Liver (tissue), 9 donors: Measurements from ENCODE around the gene DIAPH3. TPM values are rescaled to one million over a fixed set of nuclear protein-coding genes. Genes with fewer than 3 reads are reported as not detected.

Experiments used
- DNase-seq: peaks from one replicate; pipeline ENCODE4 v3.0.0-alpha.2; 2017; ENCODE audit warnings: low spot score
- H3K27ac ChIP-seq, 2 donors: one replicate each; pipeline ENCODE4 v1.7.0; 2013; ENCODE audit warnings: inconsistent platforms in 2 of 2, low read length in 2 of 2, control low read depth in 1 of 2, low read depth in 1 of 2, mild to moderate bottlenecking in 1 of 2
- H3K27me3 ChIP-seq, 4 donors: one replicate each; pipeline versions ENCODE4 v1.6.1 to v1.7.0; 2013; ENCODE audit warnings: low read length in 3 of 4, inconsistent platforms in 1 of 4, mild to moderate bottlenecking in 1 of 4, moderate library complexity in 1 of 4; ENCODE audit not compliant: control insufficient read depth in 4 of 4, insufficient read depth in 4 of 4
- H3K36me3 ChIP-seq, 4 donors: one replicate each; pipeline versions ENCODE4 v1.6.1 to v1.7.0; 2013; ENCODE audit warnings: low read length in 3 of 4, mild to moderate bottlenecking in 3 of 4, low read depth in 1 of 4, moderate library complexity in 1 of 4; ENCODE audit not compliant: control insufficient read depth in 4 of 4, insufficient read depth in 3 of 4
- H3K4me1 ChIP-seq, 4 donors: one replicate each; pipeline versions ENCODE4 v1.6.1 to v1.7.0; 2013; ENCODE audit warnings: low read length in 3 of 4, mild to moderate bottlenecking in 3 of 4, moderate library complexity in 1 of 4; ENCODE audit not compliant: control insufficient read depth in 4 of 4, insufficient read depth in 4 of 4
- H3K4me3 ChIP-seq, 3 donors: one replicate each; pipeline versions ENCODE4 v1.6.1 to v1.7.0; 2013; ENCODE audit warnings: low read length in 3 of 3, control low read depth in 1 of 3, low read depth in 1 of 3, mild to moderate bottlenecking in 1 of 3
- H3K9ac ChIP-seq, 2 donors: one replicate each; pipeline ENCODE4 v1.7.0; 2013; ENCODE audit warnings: low read length in 2 of 2, mild to moderate bottlenecking in 2 of 2, moderate library complexity in 2 of 2, control low read depth in 1 of 2, low read depth in 1 of 2
- H3K9me3 ChIP-seq, 4 donors: one replicate each; pipeline versions ENCODE4 v1.6.1 to v1.7.0; 2013; ENCODE audit warnings: low read length in 3 of 4; ENCODE audit not compliant: control insufficient read depth in 4 of 4
- EGR1 ChIP-seq, 2 donors: IDR thresholded peaks; 2 replicates each; pipeline ENCODE4 v1.6.1; 2016 to 2018; ENCODE audit warnings: antibody characterized with exemption in 2 of 2, low read depth in 2 of 2
- FOXA1 ChIP-seq: IDR thresholded peaks from 2 replicates; pipeline ENCODE4 v1.6.1; 2016; ENCODE audit warnings: antibody characterized with exemption
- FOXA2 ChIP-seq: IDR thresholded peaks from 2 replicates; pipeline ENCODE4 v1.6.1; 2016; ENCODE audit warnings: antibody characterized with exemption
- GABPA ChIP-seq, 2 donors: IDR thresholded peaks in 1 of 2; conservative IDR thresholded peaks in 1 of 2; 2 replicates each; pipeline ENCODE4 v1.6.1; 2016; ENCODE audit warnings: antibody characterized with exemption in 2 of 2, mild to moderate bottlenecking in 1 of 2, moderate library complexity in 1 of 2
- HNF4A ChIP-seq, 2 donors: conservative IDR thresholded peaks; 2 replicates each; pipeline ENCODE4 v1.6.1; 2016; ENCODE audit warnings: antibody characterized with exemption in 2 of 2, mild to moderate bottlenecking in 2 of 2
- HNF4G ChIP-seq: IDR thresholded peaks from 2 replicates; pipeline ENCODE4 v1.6.1; 2016; ENCODE audit warnings: antibody characterized with exemption
- JUND ChIP-seq, 2 donors: IDR thresholded peaks; 2 replicates each; pipeline ENCODE4 v1.6.1; 2016; ENCODE audit warnings: antibody characterized with exemption in 2 of 2
- NR2F2 ChIP-seq: IDR thresholded peaks from 2 replicates; pipeline ENCODE4 v1.6.1; 2016; ENCODE audit warnings: antibody characterized with exemption
- RAD21 ChIP-seq, 2 donors: IDR thresholded peaks; 2 replicates each; pipeline ENCODE4 v1.6.1; 2016; ENCODE audit warnings: antibody characterized with exemption in 2 of 2, mild to moderate bottlenecking in 2 of 2
- RXRA ChIP-seq, 2 donors: IDR thresholded peaks; 2 replicates each; pipeline ENCODE4 v1.6.1; 2017 to 2018; ENCODE audit warnings: antibody characterized with exemption in 2 of 2, mild to moderate bottlenecking in 1 of 2
- SP1 ChIP-seq: IDR thresholded peaks from 2 replicates; pipeline ENCODE4 v1.6.1; 2018; ENCODE audit warnings: antibody characterized with exemption, mild to moderate bottlenecking
- TAF1 ChIP-seq: conservative IDR thresholded peaks from 2 replicates; pipeline ENCODE4 v1.6.1; 2016; ENCODE audit warnings: antibody characterized with exemption, mild to moderate bottlenecking
- YY1 ChIP-seq: IDR thresholded peaks from 2 replicates; pipeline ENCODE4 v1.6.1; 2016; ENCODE audit warnings: antibody characterized with exemption, mild to moderate bottlenecking
- WGBS: extraction: QIAGEN DNeasy Blood & Tissue Kit; methylation state at CpG from one replicate; pipeline ENCODE4 v1.1.7; 2013; 5-methylcytosine and 5-hydroxymethylcytosine counted together
- polyA plus RNA-seq, 2 donors: library from polyadenylated mRNA; stranded (reverse) in 1 of 2; unstranded in 1 of 2; fragments of 200-250 nt in 1 of 2; fragments of >200 nt in 1 of 2; fragmentation: Nextera tagmentation in 1 of 2; extraction: Ambion mirVana in 1 of 2; gene quantifications; one replicate each; pipeline versions ENCODE4 v1.2.1 to v1.2.3, GENCODE V29; 2013 to 2015
- total RNA-seq, 2 donors: library from RNA; depleted of rRNA; stranded (reverse); fragments of >200 nt; gene quantifications; one replicate each; pipeline ENCODE4 v1.2.3, GENCODE V29; 2014
- TF ChIP-seq, protein P1 (sequence below): IDR thresholded peaks from 2 replicates; pipeline ENCODE4 v1.6.1; 2016; ENCODE audit warnings: antibody characterized with exemption, mild to moderate bottlenecking
- TF ChIP-seq, protein P2 (sequence below): IDR thresholded peaks from 2 replicates; pipeline ENCODE4 v1.6.1; 2016; ENCODE audit warnings: antibody characterized with exemption
- TF ChIP-seq, protein P3 (sequence below): fragments of 150-350 bp; IDR thresholded peaks from 2 replicates; pipeline ENCODE4 v1.5.1; 2017; ENCODE audit warnings: improper control_type of control experiment, low read depth, low read length; ENCODE audit not compliant: missing input control
- TF ChIP-seq, protein P4 (sequence below): IDR thresholded peaks from 2 replicates; pipeline ENCODE4 v1.6.1; 2016; ENCODE audit warnings: antibody characterized with exemption
- TF ChIP-seq, protein P5 (sequence below): IDR thresholded peaks from 2 replicates; pipeline ENCODE4 v1.6.1; 2016; ENCODE audit warnings: antibody characterized with exemption
- donor health status: healthy.
- donor health status: healthy.
- donor health status: healthy.
- donor health status: healthy.
- donor health status: healthy.

Gene DIAPH3
- total and polyA plus RNA-seq, 4 donors: 0.08 to 11.1 (median 0.27) TPM

DNA sequence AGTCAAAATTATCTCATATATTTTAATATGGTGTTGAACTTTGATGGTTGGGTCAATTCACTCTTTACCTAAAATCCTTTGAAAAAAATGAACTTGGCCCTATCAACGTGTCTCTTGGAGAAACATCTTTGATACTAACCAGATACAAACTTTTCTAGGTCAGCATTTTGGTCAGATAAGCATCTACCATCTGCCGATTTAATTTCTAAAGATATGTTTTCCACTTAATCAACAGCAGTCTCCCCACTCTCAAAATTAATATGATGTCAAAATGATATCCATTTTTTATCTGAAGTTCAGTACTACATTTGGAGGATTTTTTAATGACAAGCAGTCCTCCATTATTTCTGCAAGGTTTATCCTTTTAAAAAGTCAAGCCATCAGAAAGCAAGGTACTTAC lies 288.8 kb downstream of the DIAPH3 start:
- no peaks in the 10 kb centered on the region for H3K27me3 ChIP-seq
- no peaks in the 10 kb centered on the region for H3K4me1 ChIP-seq
- no peak overlapping the region for H3K9ac ChIP-seq
- DNase-seq: no peak
- 93% methylated on average over 2 of the region's 2 CpGs for WGBS
- H3K9me3 ChIP-seq: no peaks in the 10 kb centered on the region
- TF ChIP-seq YY1 (no peak), FOXA1 (no peak), JUND (IDR thresholded peaks at IDR 0.05) (no peak), RAD21 (IDR thresholded peaks at IDR 0.05) (no peak), HNF4A (conservative IDR thresholded peaks at IDR 0.05) (no peak), NR2F2 (no peak), GABPA (IDR thresholded peaks at IDR 0.05 in 1 of 2, conservative IDR thresholded peaks at IDR 0.05 in 1 of 2) (no peak), EGR1 (IDR thresholded peaks at IDR 0.05; ENCODE audit: low read depth in 2 of 2) (no peak), SP1 (no peak), RXRA (IDR thresholded peaks at IDR 0.05) (no peak)
- TF ChIP-seq, protein P1, sequence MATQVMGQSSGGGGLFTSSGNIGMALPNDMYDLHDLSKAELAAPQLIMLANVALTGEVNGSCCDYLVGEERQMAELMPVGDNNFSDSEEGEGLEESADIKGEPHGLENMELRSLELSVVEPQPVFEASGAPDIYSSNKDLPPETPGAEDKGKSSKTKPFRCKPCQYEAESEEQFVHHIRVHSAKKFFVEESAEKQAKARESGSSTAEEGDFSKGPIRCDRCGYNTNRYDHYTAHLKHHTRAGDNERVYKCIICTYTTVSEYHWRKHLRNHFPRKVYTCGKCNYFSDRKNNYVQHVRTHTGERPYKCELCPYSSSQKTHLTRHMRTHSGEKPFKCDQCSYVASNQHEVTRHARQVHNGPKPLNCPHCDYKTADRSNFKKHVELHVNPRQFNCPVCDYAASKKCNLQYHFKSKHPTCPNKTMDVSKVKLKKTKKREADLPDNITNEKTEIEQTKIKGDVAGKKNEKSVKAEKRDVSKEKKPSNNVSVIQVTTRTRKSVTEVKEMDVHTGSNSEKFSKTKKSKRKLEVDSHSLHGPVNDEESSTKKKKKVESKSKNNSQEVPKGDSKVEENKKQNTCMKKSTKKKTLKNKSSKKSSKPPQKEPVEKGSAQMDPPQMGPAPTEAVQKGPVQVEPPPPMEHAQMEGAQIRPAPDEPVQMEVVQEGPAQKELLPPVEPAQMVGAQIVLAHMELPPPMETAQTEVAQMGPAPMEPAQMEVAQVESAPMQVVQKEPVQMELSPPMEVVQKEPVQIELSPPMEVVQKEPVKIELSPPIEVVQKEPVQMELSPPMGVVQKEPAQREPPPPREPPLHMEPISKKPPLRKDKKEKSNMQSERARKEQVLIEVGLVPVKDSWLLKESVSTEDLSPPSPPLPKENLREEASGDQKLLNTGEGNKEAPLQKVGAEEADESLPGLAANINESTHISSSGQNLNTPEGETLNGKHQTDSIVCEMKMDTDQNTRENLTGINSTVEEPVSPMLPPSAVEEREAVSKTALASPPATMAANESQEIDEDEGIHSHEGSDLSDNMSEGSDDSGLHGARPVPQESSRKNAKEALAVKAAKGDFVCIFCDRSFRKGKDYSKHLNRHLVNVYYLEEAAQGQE: no peak
- TF ChIP-seq, protein P2, sequence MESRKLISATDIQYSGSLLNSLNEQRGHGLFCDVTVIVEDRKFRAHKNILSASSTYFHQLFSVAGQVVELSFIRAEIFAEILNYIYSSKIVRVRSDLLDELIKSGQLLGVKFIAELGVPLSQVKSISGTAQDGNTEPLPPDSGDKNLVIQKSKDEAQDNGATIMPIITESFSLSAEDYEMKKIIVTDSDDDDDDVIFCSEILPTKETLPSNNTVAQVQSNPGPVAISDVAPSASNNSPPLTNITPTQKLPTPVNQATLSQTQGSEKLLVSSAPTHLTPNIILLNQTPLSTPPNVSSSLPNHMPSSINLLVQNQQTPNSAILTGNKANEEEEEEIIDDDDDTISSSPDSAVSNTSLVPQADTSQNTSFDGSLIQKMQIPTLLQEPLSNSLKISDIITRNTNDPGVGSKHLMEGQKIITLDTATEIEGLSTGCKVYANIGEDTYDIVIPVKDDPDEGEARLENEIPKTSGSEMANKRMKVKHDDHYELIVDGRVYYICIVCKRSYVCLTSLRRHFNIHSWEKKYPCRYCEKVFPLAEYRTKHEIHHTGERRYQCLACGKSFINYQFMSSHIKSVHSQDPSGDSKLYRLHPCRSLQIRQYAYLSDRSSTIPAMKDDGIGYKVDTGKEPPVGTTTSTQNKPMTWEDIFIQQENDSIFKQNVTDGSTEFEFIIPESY: no peak
- TF ChIP-seq, protein P3, sequence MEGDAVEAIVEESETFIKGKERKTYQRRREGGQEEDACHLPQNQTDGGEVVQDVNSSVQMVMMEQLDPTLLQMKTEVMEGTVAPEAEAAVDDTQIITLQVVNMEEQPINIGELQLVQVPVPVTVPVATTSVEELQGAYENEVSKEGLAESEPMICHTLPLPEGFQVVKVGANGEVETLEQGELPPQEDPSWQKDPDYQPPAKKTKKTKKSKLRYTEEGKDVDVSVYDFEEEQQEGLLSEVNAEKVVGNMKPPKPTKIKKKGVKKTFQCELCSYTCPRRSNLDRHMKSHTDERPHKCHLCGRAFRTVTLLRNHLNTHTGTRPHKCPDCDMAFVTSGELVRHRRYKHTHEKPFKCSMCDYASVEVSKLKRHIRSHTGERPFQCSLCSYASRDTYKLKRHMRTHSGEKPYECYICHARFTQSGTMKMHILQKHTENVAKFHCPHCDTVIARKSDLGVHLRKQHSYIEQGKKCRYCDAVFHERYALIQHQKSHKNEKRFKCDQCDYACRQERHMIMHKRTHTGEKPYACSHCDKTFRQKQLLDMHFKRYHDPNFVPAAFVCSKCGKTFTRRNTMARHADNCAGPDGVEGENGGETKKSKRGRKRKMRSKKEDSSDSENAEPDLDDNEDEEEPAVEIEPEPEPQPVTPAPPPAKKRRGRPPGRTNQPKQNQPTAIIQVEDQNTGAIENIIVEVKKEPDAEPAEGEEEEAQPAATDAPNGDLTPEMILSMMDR: no peak
- H3K27ac ChIP-seq: no peak overlapping the region
- no peaks in the 10 kb centered on the region for H3K36me3 ChIP-seq
- no peak overlapping the region for H3K4me3 ChIP-seq

DNA sequence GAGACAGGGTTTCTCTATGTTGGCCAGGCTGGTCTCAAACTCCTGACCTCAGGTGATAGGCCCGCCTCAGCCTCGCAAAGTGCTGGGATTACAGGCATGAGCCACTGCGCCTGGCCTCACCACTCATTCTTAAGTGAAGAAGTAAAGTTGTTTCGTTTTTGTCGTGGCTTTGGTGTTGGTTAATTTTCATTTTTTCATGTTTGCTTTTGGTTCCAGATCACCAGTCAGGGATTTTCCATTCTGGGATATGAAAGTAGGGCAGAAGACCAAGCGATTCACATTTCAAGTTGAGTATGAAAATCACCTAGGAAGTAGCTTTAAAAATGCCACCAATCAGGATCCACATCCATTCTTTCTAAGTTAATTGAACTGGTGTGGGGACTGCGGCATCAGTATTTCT lies 289.9 kb downstream of the DIAPH3 start:
- H3K9ac ChIP-seq: no peak overlapping the region
- no peaks in the 10 kb centered on the region for H3K9me3 ChIP-seq
- H3K36me3 ChIP-seq: no peaks in the 10 kb centered on the region
- no peak for DNase-seq
- 98% methylated on average over 7 of the region's 7 CpGs for WGBS
- no peak overlapping the region for H3K27ac ChIP-seq
- no peak overlapping the region for H3K4me3 ChIP-seq
- no peaks in the 10 kb centered on the region for H3K4me1 ChIP-seq
- H3K27me3 ChIP-seq: no peaks in the 10 kb centered on the region
- no peak for TF ChIP-seq YY1
- TF ChIP-seq, protein P4, sequence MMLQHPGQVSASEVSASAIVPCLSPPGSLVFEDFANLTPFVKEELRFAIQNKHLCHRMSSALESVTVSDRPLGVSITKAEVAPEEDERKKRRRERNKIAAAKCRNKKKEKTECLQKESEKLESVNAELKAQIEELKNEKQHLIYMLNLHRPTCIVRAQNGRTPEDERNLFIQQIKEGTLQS: no peak
- TF ChIP-seq, protein P5, sequence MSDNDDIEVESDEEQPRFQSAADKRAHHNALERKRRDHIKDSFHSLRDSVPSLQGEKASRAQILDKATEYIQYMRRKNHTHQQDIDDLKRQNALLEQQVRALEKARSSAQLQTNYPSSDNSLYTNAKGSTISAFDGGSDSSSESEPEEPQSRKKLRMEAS: no peak
- TF ChIP-seq EGR1 (IDR thresholded peaks at IDR 0.05; ENCODE audit: low read depth in 2 of 2): no peak
- no peak for TF ChIP-seq TAF1
- TF ChIP-seq HNF4A (conservative IDR thresholded peaks at IDR 0.05): no peak
- TF ChIP-seq NR2F2: no peak
- TF ChIP-seq RXRA (IDR thresholded peaks at IDR 0.05): no peak
- TF ChIP-seq SP1: no peak
- TF ChIP-seq, protein P1: no peak
- TF ChIP-seq GABPA (IDR thresholded peaks at IDR 0.05 in 1 of 2, conservative IDR thresholded peaks at IDR 0.05 in 1 of 2): no peak
- TF ChIP-seq, protein P2: no peak
- TF ChIP-seq RAD21 (IDR thresholded peaks at IDR 0.05): no peak
- TF ChIP-seq HNF4G: no peak
- no peak for TF ChIP-seq FOXA2
